Neural progenitor cell (in vitro differentiated cells): ENCODE data around the gene DSCAML1. TPM values are rescaled to one million over a fixed set of nuclear protein-coding genes. Genes with fewer than 3 reads are reported as not detected.

Experiments used
- DNase-seq: peaks from one replicate; pipeline ENCODE4 v3.0.0-alpha.2; 2016; ENCODE audit warnings: low spot score
- H2AFZ ChIP-seq: fragments of 200-600 bp; sonication (generic); replicated peaks from 2 replicates; pipeline ENCODE4 v1.6.1; 2016; ENCODE audit warnings: antibody characterized with exemption
- H3F3A ChIP-seq: fragments of 200-600 bp; sonication (generic); 2 replicates; pipeline ENCODE4 v1.6.1; 2016; ENCODE audit warnings: antibody characterized with exemption, low read depth
- H3K27ac ChIP-seq: fragments of 200-600 bp; sonication (generic); 2 replicates; pipeline ENCODE4 v1.5.1; 2016; ENCODE audit warnings: mild to moderate bottlenecking
- H3K27me3 ChIP-seq: fragments of 200-600 bp; sonication (generic); 2 replicates; pipeline ENCODE4 v1.6.1; 2016; ENCODE audit warnings: mild to moderate bottlenecking, moderate library complexity
- H3K36me3 ChIP-seq: fragments of 200-600 bp; sonication (generic); 2 replicates; pipeline ENCODE4 v1.5.1; 2016
- H3K4me1 ChIP-seq: fragments of 200-600 bp; sonication (generic); 2 replicates; pipeline ENCODE4 v1.6.1; 2016; ENCODE audit warnings: mixed run types
- H3K4me2 ChIP-seq: fragments of 200-600 bp; sonication (generic); 2 replicates; pipeline ENCODE4 v1.6.1; 2016
- H3K4me3 ChIP-seq: fragments of 200-600 bp; sonication (generic); 2 replicates; pipeline ENCODE4 v1.5.1; 2016
- H3K79me2 ChIP-seq: fragments of 200-600 bp; sonication (generic); 2 replicates; pipeline ENCODE4 v1.6.1; 2016; ENCODE audit warnings: low read depth
- H3K9ac ChIP-seq: fragments of 200-600 bp; sonication (generic); 2 replicates; pipeline ENCODE4 v1.6.1; 2016
- H3K9me3 ChIP-seq: fragments of 200-600 bp; sonication (generic); 2 replicates; pipeline ENCODE4 v1.5.1; 2016; ENCODE audit warnings: low read depth
- H4K20me1 ChIP-seq: fragments of 200-600 bp; sonication (generic); 2 replicates; pipeline ENCODE4 v1.6.1; 2016; ENCODE audit warnings: low read depth
- H3K27ac Mint-ChIP-seq: 3 replicates; pipeline ENCODE4 v1.8.0; 2021; ENCODE audit warnings: mixed read lengths
- H3K27me3 Mint-ChIP-seq: 2 replicates; pipeline ENCODE4 v1.8.0; 2022; ENCODE audit warnings: low read depth, mild to moderate bottlenecking, inconsistent platforms, moderate library complexity, mixed read lengths; ENCODE audit not compliant: insufficient read depth
- H3K36me3 Mint-ChIP-seq: 3 replicates; pipeline ENCODE4 v1.8.0; 2021; ENCODE audit warnings: mixed read lengths
- H3K4me1 Mint-ChIP-seq: 3 replicates; pipeline ENCODE4 v1.8.0; 2021; ENCODE audit warnings: mixed read lengths
- H3K4me3 Mint-ChIP-seq: 3 replicates; pipeline ENCODE4 v1.8.0; 2021; ENCODE audit warnings: mild to moderate bottlenecking, moderate library complexity, mixed read lengths
- H3K9me3 Mint-ChIP-seq: 3 replicates; pipeline ENCODE4 v1.8.0; 2020; ENCODE audit warnings: mixed read lengths
- EZH2 ChIP-seq: fragments of 200-600 bp; sonication (generic); IDR thresholded peaks from 2 replicates; pipeline ENCODE4 v1.6.1; 2017; ENCODE audit warnings: antibody characterized with exemption, mild to moderate bottlenecking, moderate library complexity
- EZH2phosphoT487 ChIP-seq: fragments of 200-600 bp; sonication (generic); IDR thresholded peaks from 2 replicates; pipeline ENCODE4 v1.6.1; 2017; ENCODE audit warnings: antibody characterized with exemption
- total RNA-seq: library from RNA; depleted of rRNA; stranded (reverse); fragments of >200 nt; gene quantifications from 2 replicates; pipeline ENCODE4 v1.2.3, GENCODE V29; 2015; ENCODE audit warnings: low replicate concordance
- TF ChIP-seq, protein P1 (sequence below): fragments of 200-600 bp; sonication (generic); IDR thresholded peaks from 2 replicates; pipeline ENCODE4 v1.5.1; 2017; ENCODE audit warnings: antibody characterized with exemption, mild to moderate bottlenecking

Gene DSCAML1
- total RNA-seq, 1 donor from 2014 or later: 0.06 TPM

DNA sequence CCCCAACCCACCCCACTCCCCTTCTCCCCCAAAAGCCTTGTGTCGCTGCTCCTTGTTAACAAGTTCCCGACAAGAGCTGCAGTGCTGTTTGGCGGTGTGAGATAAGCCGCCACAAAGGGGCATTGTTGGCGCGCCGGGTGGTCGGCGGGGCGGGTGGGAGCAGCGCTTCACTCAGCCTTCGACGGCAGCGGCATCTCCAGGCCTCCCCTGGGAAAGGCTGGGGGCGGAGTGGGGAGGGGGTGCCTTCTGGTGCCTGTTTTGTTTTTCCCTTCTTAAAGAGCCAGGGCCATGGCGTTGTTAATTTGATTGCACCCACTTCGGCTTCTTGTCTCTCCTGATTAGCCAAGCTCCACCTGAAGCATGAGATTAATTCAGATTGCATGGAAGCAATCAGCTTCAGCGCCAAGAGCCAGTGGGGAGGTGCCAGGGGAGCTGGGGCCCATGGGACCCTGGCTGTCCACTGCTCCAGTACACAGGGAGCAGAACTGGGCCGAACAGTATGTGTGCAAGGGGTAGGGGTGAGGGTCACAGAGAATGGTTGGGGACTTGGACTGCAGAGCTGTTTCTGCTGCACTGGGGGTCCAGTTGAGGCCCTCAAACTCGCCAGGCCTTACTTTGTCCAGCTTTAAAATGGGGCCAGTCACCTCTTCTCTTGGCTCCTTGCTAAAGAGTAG lies 304.3 kb downstream of the DSCAML1 start:
- H3K27me3 Mint-ChIP-seq: peaks cover 32% of the 10 kb centered on the region
- H3K79me2 ChIP-seq: no peaks in the 10 kb centered on the region
- no peak overlapping the region for H3K27ac ChIP-seq
- H3K9me3 Mint-ChIP-seq: no peaks in the 10 kb centered on the region
- no peak overlapping the region for H3K4me3 ChIP-seq
- H3K4me1 ChIP-seq: peaks cover 19% of the 10 kb centered on the region
- H3K27me3 ChIP-seq: peaks cover 8% of the 10 kb centered on the region
- DNase-seq: peak; percentile 89
- no peak overlapping the region for H3K9ac ChIP-seq
- H3K4me3 Mint-ChIP-seq: peak overlapping the region; percentile 62
- H3K36me3 ChIP-seq: no peaks in the 10 kb centered on the region
- peaks cover 3% of the 10 kb centered on the region for H4K20me1 ChIP-seq
- H3K27ac Mint-ChIP-seq: no peak overlapping the region
- H3K36me3 Mint-ChIP-seq: no peaks in the 10 kb centered on the region
- H3K9me3 ChIP-seq: no peaks in the 10 kb centered on the region
- no peak for TF ChIP-seq EZH2
- TF ChIP-seq EZH2phosphoT487: no peak
- TF ChIP-seq, protein P1, sequence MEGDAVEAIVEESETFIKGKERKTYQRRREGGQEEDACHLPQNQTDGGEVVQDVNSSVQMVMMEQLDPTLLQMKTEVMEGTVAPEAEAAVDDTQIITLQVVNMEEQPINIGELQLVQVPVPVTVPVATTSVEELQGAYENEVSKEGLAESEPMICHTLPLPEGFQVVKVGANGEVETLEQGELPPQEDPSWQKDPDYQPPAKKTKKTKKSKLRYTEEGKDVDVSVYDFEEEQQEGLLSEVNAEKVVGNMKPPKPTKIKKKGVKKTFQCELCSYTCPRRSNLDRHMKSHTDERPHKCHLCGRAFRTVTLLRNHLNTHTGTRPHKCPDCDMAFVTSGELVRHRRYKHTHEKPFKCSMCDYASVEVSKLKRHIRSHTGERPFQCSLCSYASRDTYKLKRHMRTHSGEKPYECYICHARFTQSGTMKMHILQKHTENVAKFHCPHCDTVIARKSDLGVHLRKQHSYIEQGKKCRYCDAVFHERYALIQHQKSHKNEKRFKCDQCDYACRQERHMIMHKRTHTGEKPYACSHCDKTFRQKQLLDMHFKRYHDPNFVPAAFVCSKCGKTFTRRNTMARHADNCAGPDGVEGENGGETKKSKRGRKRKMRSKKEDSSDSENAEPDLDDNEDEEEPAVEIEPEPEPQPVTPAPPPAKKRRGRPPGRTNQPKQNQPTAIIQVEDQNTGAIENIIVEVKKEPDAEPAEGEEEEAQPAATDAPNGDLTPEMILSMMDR: peak; percentile 14
- peaks cover 25% of the 10 kb centered on the region for H3F3A ChIP-seq
- peak overlapping the region; percentile 38 for H2AFZ ChIP-seq
- H3K4me1 Mint-ChIP-seq: peaks cover 36% of the 10 kb centered on the region
- peak overlapping the region; percentile 70 for H3K4me2 ChIP-seq

DNA sequence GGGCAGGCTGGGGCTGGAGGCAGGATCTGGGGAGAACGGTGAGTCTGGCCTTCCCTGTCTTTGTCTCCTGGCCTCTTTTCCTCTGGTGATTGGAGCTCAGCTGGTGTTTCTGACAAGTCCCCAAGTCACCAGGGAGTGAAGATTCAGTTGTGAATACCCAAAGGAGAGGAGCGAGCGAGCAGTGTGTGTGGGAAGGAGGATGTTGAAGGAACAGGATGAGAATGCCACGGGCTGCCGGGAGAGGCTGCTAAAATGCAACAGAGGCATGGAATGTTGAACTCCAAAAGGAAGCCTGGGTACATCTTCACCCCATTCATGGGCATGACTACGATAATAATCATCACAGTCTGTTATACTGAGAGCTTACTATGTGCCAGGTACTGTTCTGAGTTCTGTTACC lies 306.1 kb downstream of the DSCAML1 start:
- Mint-ChIP-seq H3K27ac (peak overlapping the region; percentile 87), H3K27me3 (peaks cover 23% of the 10 kb centered on the region), H3K4me1 (peaks cover 36% of the 10 kb centered on the region), H3K4me3 (peak overlapping the region; percentile 30), H3K9me3 (no peaks in the 10 kb centered on the region), H3K36me3 (no peaks in the 10 kb centered on the region)
- Histone ChIP-seq H3K9me3 (no peaks in the 10 kb centered on the region), H3F3A (peaks cover 25% of the 10 kb centered on the region), H3K4me1 (peaks cover 19% of the 10 kb centered on the region), H3K79me2 (no peaks in the 10 kb centered on the region), H3K36me3 (no peaks in the 10 kb centered on the region), H3K9ac (no peak overlapping the region), H3K4me3 (no peak overlapping the region), H3K27me3 (peaks cover 8% of the 10 kb centered on the region), H3K27ac (no peak overlapping the region), H3K4me2 (no peak overlapping the region), H4K20me1 (peaks cover 3% of the 10 kb centered on the region), H2AFZ (no peak overlapping the region)
- no peak for DNase-seq
- TF ChIP-seq EZH2phosphoT487: no peak
- no peak for TF ChIP-seq EZH2
- TF ChIP-seq, protein P1: no peak

DNA sequence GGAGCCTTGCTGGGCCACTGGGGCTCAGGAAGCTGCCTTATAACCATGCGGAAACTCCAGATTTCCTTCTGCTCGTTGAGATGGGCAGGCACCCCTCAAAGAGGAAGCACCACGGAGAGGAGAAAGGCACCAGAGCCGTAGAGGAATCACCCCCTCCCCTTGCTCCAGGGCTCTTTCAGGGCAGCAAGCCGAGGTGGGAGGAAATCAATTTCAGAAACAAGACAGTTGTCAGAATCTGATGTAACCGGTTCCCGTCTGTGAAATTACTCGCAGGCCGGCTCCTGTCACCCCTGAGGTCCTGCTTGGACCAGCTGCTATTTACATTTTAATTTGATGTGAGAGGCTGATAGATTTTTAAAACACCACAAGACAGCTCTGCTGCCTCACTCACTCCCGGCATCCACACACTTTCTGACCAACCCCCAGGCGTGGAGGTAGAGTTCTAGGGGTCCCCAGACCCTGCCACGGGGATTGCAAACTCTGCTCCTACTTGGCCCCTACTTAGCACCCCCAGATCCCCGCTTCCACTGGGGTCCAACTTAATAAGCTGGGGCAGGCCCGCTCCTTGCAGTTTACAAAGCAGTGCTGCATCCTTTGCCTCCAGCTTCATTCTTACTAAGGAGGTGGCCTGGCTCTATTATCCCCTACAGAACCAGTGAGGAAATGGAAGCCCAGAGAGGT lies 306.9 kb downstream of the DSCAML1 start:
- H3K79me2 ChIP-seq: no peaks in the 10 kb centered on the region
- Mint-ChIP-seq H3K27me3 (peaks cover 21% of the 10 kb centered on the region), H3K4me3 (peak overlapping the region; percentile 57), H3K27ac (peak overlapping the region; percentile 63), H3K4me1 (peaks cover 36% of the 10 kb centered on the region), H3K36me3 (no peaks in the 10 kb centered on the region), H3K9me3 (no peaks in the 10 kb centered on the region)
- no peaks in the 10 kb centered on the region for H3K9me3 ChIP-seq
- peaks cover 3% of the 10 kb centered on the region for H4K20me1 ChIP-seq
- peak overlapping the region; percentile 60 for H2AFZ ChIP-seq
- H3K27ac ChIP-seq: no peak overlapping the region
- no peak for DNase-seq
- no peak overlapping the region for H3K4me3 ChIP-seq
- peaks cover 25% of the 10 kb centered on the region for H3F3A ChIP-seq
- H3K9ac ChIP-seq: no peak overlapping the region
- peaks cover 8% of the 10 kb centered on the region for H3K27me3 ChIP-seq
- no peak for TF ChIP-seq EZH2
- no peak overlapping the region for H3K4me2 ChIP-seq
- peaks cover 19% of the 10 kb centered on the region for H3K4me1 ChIP-seq
- no peaks in the 10 kb centered on the region for H3K36me3 ChIP-seq
